A549 (cell line): ENCODE measurements around the gene SETDB1. TPM values are rescaled to one million over a fixed set of nuclear protein-coding genes. Genes with fewer than 3 reads are reported as not detected.

ENCODE experiments used
- ATAC-seq, 2 experiments: fragments of 200-7000 bp in 1 of 2; fragments of >200 bp in 1 of 2; cut with Nextera tagmentation in 1 of 2; cut with Tn5 transposase in 1 of 2; 3 replicates each; pipeline versions ENCODE4 v1.8.0 to v1.9.1; 2018 to 2020; ENCODE audit warnings: mild to moderate bottlenecking in 1 of 2, moderate library complexity in 1 of 2
- CTCF ChIA-PET: fragments of 300-600 bp; sonication (Branson Sonifier 250); formaldehyde crosslinking; extraction: SDS; loops from one replicate; lab custom pipeline; 2021; ENCODE audit warnings: antibody characterized with exemption, inconsistent platforms; lab: Yijun Ruan, JAX
- POLR2A ChIA-PET: fragments of 350-600 bp; formaldehyde crosslinking; extraction: SDS; loops from one replicate; lab custom pipeline; 2021; ENCODE audit warnings: antibody characterized with exemption, inconsistent platforms; lab: Yijun Ruan, JAX
- DNase-seq, 2 experiments: peaks; one replicate each; pipeline versions ENCODE4 v3.0.0 to v3.0.0-alpha.2; 2011 to 2016; ENCODE audit warnings: low read depth in 1 of 2, low spot score in 1 of 2
- FAIRE-seq: peaks from 2 replicates; lab custom pipeline; 2011; peaks lifted over from hg19 to GRCh38; lab: Jason Lieb, UNC
- H3K27ac ChIP-seq, 2 experiments: fragments of >200 bp; sonication (Bioruptor Twin); formaldehyde crosslinking; 3 replicates each; pipeline ENCODE4 v1.5.1; 2016 to 2017
- H3K4me1 ChIP-seq: fragments of >200 bp; sonication (Bioruptor Twin); formaldehyde crosslinking; 3 replicates; pipeline ENCODE4 v1.6.1; 2016
- H3K4me2 ChIP-seq: fragments of >200 bp; sonication (Bioruptor Twin); formaldehyde crosslinking; 3 replicates; pipeline ENCODE4 v1.6.1; 2016
- H3K4me3 ChIP-seq: fragments of >200 bp; sonication (Bioruptor Twin); formaldehyde crosslinking; 3 replicates; pipeline ENCODE4 v1.5.1; 2016
- H3K9me3 ChIP-seq: fragments of >200 bp; sonication (Bioruptor Twin); formaldehyde crosslinking; 3 replicates; pipeline ENCODE4 v1.6.1; 2016
- ATOH8 ChIP-seq: fragments of 250-450 bp; sonication (Bioruptor Pico); IDR thresholded peaks from 2 replicates; pipeline ENCODE4 v1.5.0; 2020; ENCODE audit warnings: low read depth, mild to moderate bottlenecking, moderate library complexity
- CBX8 ChIP-seq: fragments of 200-600 bp; sonication (generic); IDR thresholded peaks from 2 replicates; pipeline ENCODE4 v1.6.1; 2016
- CTCF ChIP-seq: fragments of >200 bp; sonication (Bioruptor Twin); formaldehyde crosslinking; IDR thresholded peaks from 3 replicates; pipeline ENCODE4 v1.5.1; 2016
- EHF ChIP-seq: fragments of 250-450 bp; sonication (Bioruptor Pico); IDR thresholded peaks from 2 replicates; pipeline ENCODE4 v1.5.0; 2020; ENCODE audit warnings: mild to moderate bottlenecking
- EHMT2 ChIP-seq: fragments of 200-600 bp; sonication (generic); IDR thresholded peaks from 2 replicates; pipeline ENCODE4 v1.6.1; 2016; ENCODE audit warnings: antibody characterized with exemption, low read depth, mild to moderate bottlenecking, moderate library complexity
- EP300 ChIP-seq, 2 experiments: fragments of >200 bp; sonication (Bioruptor Twin); formaldehyde crosslinking; IDR thresholded peaks; 2 replicates in 1 of 2; 3 replicates in 1 of 2; pipeline ENCODE4 v1.6.1; 2016 to 2017
- FOSB ChIP-seq: fragments of 250-450 bp; sonication (Bioruptor Pico); IDR thresholded peaks from 2 replicates; pipeline ENCODE4 v1.5.0; 2020; ENCODE audit warnings: mild to moderate bottlenecking, moderate library complexity
- GATA3 ChIP-seq: IDR thresholded peaks from 2 replicates; pipeline ENCODE4 v1.6.1; 2012; ENCODE audit warnings: borderline replicate concordance
- HDAC2 ChIP-seq: fragments of 200-600 bp; sonication (generic); IDR thresholded peaks from 2 replicates; pipeline ENCODE4 v1.6.1; 2016
- HOXA7 ChIP-seq: fragments of 250-450 bp; sonication (Bioruptor Pico); IDR thresholded peaks from 2 replicates; pipeline ENCODE4 v1.5.0; 2020; ENCODE audit warnings: mild to moderate bottlenecking, moderate library complexity
- JUN ChIP-seq, 2 experiments: fragments of >200 bp; sonication (Bioruptor Twin); formaldehyde crosslinking; IDR thresholded peaks; 2 replicates in 1 of 2; 3 replicates in 1 of 2; pipeline ENCODE4 v1.6.1; 2016 to 2017
- JUNB ChIP-seq: fragments of >200 bp; sonication (Bioruptor Twin); formaldehyde crosslinking; IDR thresholded peaks from 2 replicates; pipeline ENCODE4 v1.6.1; 2016
- KDM1A ChIP-seq: fragments of 200-600 bp; sonication (generic); IDR thresholded peaks from 2 replicates; pipeline ENCODE4 v1.6.1; 2016; ENCODE audit warnings: low read depth, mild to moderate bottlenecking
- MAX ChIP-seq: IDR thresholded peaks from 2 replicates; pipeline ENCODE4 v1.6.1; 2012
- MAZ ChIP-seq: fragments of 150-350 bp; IDR thresholded peaks from 2 replicates; pipeline ENCODE4 v1.6.1; 2014; ENCODE audit warnings: antibody characterized with exemption, low read depth, low read length, borderline replicate concordance
- MYC ChIP-seq: IDR thresholded peaks from 2 replicates; pipeline ENCODE4 v1.6.1; 2012; ENCODE audit warnings: mild to moderate bottlenecking, inconsistent platforms, low read length, improper control_type of control experiment, borderline replicate concordance
- POLR2AphosphoS2 ChIP-seq: conservative IDR thresholded peaks from 2 replicates; pipeline ENCODE4 v1.6.1; 2012; ENCODE audit warnings: low read length, improper control_type of control experiment, inconsistent platforms
- RCOR1 ChIP-seq: fragments of 150-350 bp; IDR thresholded peaks from 2 replicates; pipeline ENCODE4 v1.6.1; 2014; ENCODE audit warnings: antibody characterized with exemption, low read length, low read depth
- REST ChIP-seq: fragments of 200-600 bp; sonication (generic); IDR thresholded peaks from 2 replicates; pipeline ENCODE4 v1.6.1; 2016; ENCODE audit warnings: antibody characterized with exemption, mild to moderate bottlenecking, moderate library complexity
- RFX5 ChIP-seq: fragments of 450-650 bp; IDR thresholded peaks from 2 replicates; pipeline ENCODE4 v1.7.1; 2014; ENCODE audit warnings: antibody characterized with exemption, mild to moderate bottlenecking, moderate library complexity
- SMC3 ChIP-seq: fragments of >200 bp; sonication (Bioruptor Twin); formaldehyde crosslinking; IDR thresholded peaks from 3 replicates; pipeline ENCODE4 v1.6.1; 2018; ENCODE audit warnings: inconsistent platforms
- TFCP2L1 ChIP-seq: fragments of 250-450 bp; sonication (Bioruptor Pico); IDR thresholded peaks from 2 replicates; pipeline ENCODE4 v1.5.0; 2021; ENCODE audit warnings: mild to moderate bottlenecking
- TP53 ChIP-seq: fragments of 250-450 bp; sonication (Bioruptor Pico); IDR thresholded peaks from 2 replicates; pipeline ENCODE4 v1.5.0; 2021; ENCODE audit warnings: mild to moderate bottlenecking, moderate library complexity
- USF2 ChIP-seq: fragments of 450-650 bp; IDR thresholded peaks from 2 replicates; pipeline ENCODE4 v1.6.1; 2014; ENCODE audit warnings: antibody characterized with exemption
- ZC3H11A ChIP-seq: fragments of 450-650 bp; IDR thresholded peaks from 2 replicates; pipeline ENCODE4 v1.6.1; 2014; ENCODE audit warnings: antibody characterized with exemption, mild to moderate bottlenecking
- ZFP36 ChIP-seq: fragments of 450-650 bp; IDR thresholded peaks from 2 replicates; pipeline ENCODE4 v1.6.1; 2014; ENCODE audit warnings: borderline replicate concordance; ENCODE audit not compliant: partially characterized antibody
- ZSCAN20 ChIP-seq: fragments of 250-450 bp; sonication (Bioruptor Pico); IDR thresholded peaks from 2 replicates; pipeline ENCODE4 v1.8.0; 2022; ENCODE audit warnings: mild to moderate bottlenecking, moderate library complexity
- WGBS: methylation state at CpG from one replicate; pipeline ENCODE4 v1.1.6; 2017; ENCODE audit errors: missing lambda C conversion rate; 5-methylcytosine and 5-hydroxymethylcytosine counted together
- polyA plus RNA-seq, 4 experiments: library from polyadenylated mRNA; depleted of rRNA in 3 of 4; stranded (reverse); fragments of >200 nt; fragmentation: RNase III in 1 of 4; extraction: RNeasy Plus Mini Kit Qiagen cat#74134 plus additional on column Dnase treatment in 1 of 4; gene quantifications; 2 replicates in 3 of 4; 3 replicates in 1 of 4; pipeline ENCODE4 v1.2.3, GENCODE V29; 2011 to 2017

Gene SETDB1
- polyA plus RNA-seq, 2 of the 4 experiments (the other 2 are of a cell fraction), result 25.1 to 56.9 TPM

GRCh38 chr1:150902751-150903150 lies 23.4 kb upstream of the SETDB1 start (continued):
- no peak for TF ChIP-seq POLR2AphosphoS2

GRCh38 chr1:150905301-150905700 lies 20.9 kb upstream of the SETDB1 start:
- peaks cover 5% of the 10 kb centered on the region; the same call in 2 of the 3 replicates for H3K9me3 ChIP-seq
- DNase-seq (no peak), FAIRE-seq (no peak), ATAC-seq (no peak)
- CTCF ChIA-PET, result interaction anchor here (1.2 kb wide), 1 partner anchor 17 kb away, joined by 3 read pairs; no protein-coding TSS in a partner anchor
- TF ChIP-seq JUN (IDR thresholded peaks at IDR 0.05) (no peak), MAZ (no peak), ZC3H11A (no peak), KDM1A (no peak), MAX (no peak), USF2 (no peak), TP53 (no peak), ZSCAN20 (CRISPR knock-in tag) (no peak)
- no peaks in the 10 kb centered on the region for H3K4me1 ChIP-seq
- H3K4me2 ChIP-seq, result no peak overlapping the region
- 87% methylated on average over 6 of the region's 6 CpGs for WGBS
- H3K27ac ChIP-seq, result no peak overlapping the region
- H3K4me3 ChIP-seq, result no peak overlapping the region
- POLR2A ChIA-PET, result no interaction called here

GRCh38 chr1:150906329-150906728 lies 19.8 kb upstream of the SETDB1 start:
- 97% methylated on average over 1 of the region's 1 CpG for WGBS
- CTCF ChIA-PET, result interaction anchor here (1.7 kb wide), 1 partner anchor 16 kb away, joined by 9 read pairs; no protein-coding TSS in a partner anchor
- H3K9me3 ChIP-seq, result peaks cover 9% of the 10 kb centered on the region; the same call in 2 of the 3 replicates
- TF ChIP-seq JUNB (no peak), TP53 (no peak), GATA3 (no peak), SMC3 (no peak), HDAC2 (no peak), EHF (CRISPR knock-in tag) (no peak), CBX8 (no peak), RCOR1 (no peak), MYC (no peak), HOXA7 (no peak), FOSB (no peak), USF2 (no peak), ZFP36 (no peak), EP300 (IDR thresholded peaks at IDR 0.05) (no peak), CTCF (no peak), ATOH8 (no peak), TFCP2L1 (CRISPR knock-in tag) (no peak), EHMT2 (no peak), RFX5 (no peak), REST (no peak)
- ATAC-seq, result no peak
- no peak overlapping the region for H3K27ac ChIP-seq
- DNase-seq, result no peak
- FAIRE-seq, result no peak
- no peak overlapping the region for H3K4me2 ChIP-seq
- POLR2A ChIA-PET, result no interaction called here
- no peak overlapping the region for H3K4me3 ChIP-seq
- no peaks in the 10 kb centered on the region for H3K4me1 ChIP-seq
